Adrenal gland (tissue), 12 donors: Measurements from ENCODE around the gene ABI3BP. TPM values are rescaled to one million over a fixed set of nuclear protein-coding genes. Genes with fewer than 3 reads are reported as not detected.

ENCODE experiments used
- DNase-seq, 7 donors: peaks; one replicate each; pipeline ENCODE4 v3.0.0-alpha.2; 2019 to 2020
- H3K27ac ChIP-seq, 5 donors: fragments of 200-600 bp; sonication (generic) in 4 of 5; 1 replicate in 3 of 5; 2 replicates in 2 of 5; pipeline versions ENCODE4 v1.5.1 to v1.8.0; 2016 to 2020; ENCODE audit warnings: mild to moderate bottlenecking in 1 of 5
- H3K27me3 ChIP-seq: fragments of 200-600 bp; 2 replicates; pipeline ENCODE4 v1.8.0; 2021
- H3K36me3 ChIP-seq, 2 donors: fragments of 200-600 bp; replicated peaks in 1 of 2; 1 replicate in 1 of 2; 2 replicates in 1 of 2; pipeline versions ENCODE4 v1.5.1 to v1.8.0; 2018 to 2022
- H3K4me1 ChIP-seq, 2 donors: fragments of 200-600 bp; replicated peaks in 1 of 2; 1 replicate in 1 of 2; 2 replicates in 1 of 2; pipeline versions ENCODE4 v1.5.1 to v1.8.0; 2018 to 2021
- H3K4me3 ChIP-seq, 4 donors: fragments of 200-600 bp; sonication (generic) in 3 of 4; one replicate each; pipeline ENCODE4 v1.5.1; 2016 to 2018
- H3K9me3 ChIP-seq, 3 donors: fragments of 200-600 bp; sonication (generic) in 1 of 3; replicated peaks in 1 of 3; 1 replicate in 2 of 3; 2 replicates in 1 of 3; pipeline versions ENCODE4 v1.5.1 to v1.8.0; 2016 to 2021
- CTCF ChIP-seq, 6 experiments: fragments of 450-650 bp in 4 of 6; fragments of 200-600 bp in 2 of 6; sonication (generic) in 1 of 6; IDR thresholded peaks; 1 replicate in 5 of 6; 2 replicates in 1 of 6; pipeline versions ENCODE4 v1.5.1 to v1.8.0; 2016 to 2021; ENCODE audit warnings: antibody characterized with exemption in 6 of 6, mild to moderate bottlenecking in 2 of 6, moderate library complexity in 1 of 6
- POLR2A ChIP-seq, 2 donors: fragments of 450-650 bp; IDR thresholded peaks; one replicate each; pipeline ENCODE4 v1.6.1; 2017; ENCODE audit warnings: antibody characterized with exemption in 2 of 2, mild to moderate bottlenecking in 2 of 2, moderate library complexity in 1 of 2
- WGBS, 4 donors: extraction: QIAGEN DNeasy Blood & Tissue Kit in 2 of 4; methylation state at CpG; one replicate each; pipeline versions ENCODE4 v1.1.5 to v1.1.7; 2013 to 2017; 5-methylcytosine and 5-hydroxymethylcytosine counted together
- intact Hi-C, 2 donors: fragments of 100-400 bp; cut with DNase I; formaldehyde crosslinking; loops; one replicate each; pipeline versions ENCODE4 v1.14.1 to v1.15.0; 2022 to 2023
- polyA plus RNA-seq, 3 donors: library from polyadenylated mRNA; stranded (reverse); fragments of 200-250 nt in 2 of 3; fragments of 350-450 nt in 1 of 3; fragmentation: Illumina TruSeq in 1 of 3; extraction: RNeasy Lipid Tissue Mini Kit (QIAGEN cat#74804) in 1 of 3; gene quantifications; one replicate each; pipeline ENCODE4 v1.2.3, GENCODE V29; 2013 to 2014
- total RNA-seq, 9 donors: library from RNA; depleted of rRNA in 4 of 9; stranded (reverse); fragments of >200 nt in 4 of 9; fragments of 120-200 nt in 1 of 9; fragmentation: NEBNext Ultra II Directional in 1 of 9; extraction: Animal tissue kit (Norgen Biotek cat#: 25700) in 1 of 9; gene quantifications; one replicate each; pipeline versions ENCODE4 v1.1.0 to v1.2.4, GENCODE V29; 2013 to 2023
- donor health status: healthy with polysubstance abuse.
- donor health status: Bipolar disorder and iron deficiency.
- donor health status: DM: yes; HTN: yes; CAD: no.
- donor health status: DM: no; HTN: no; CAD: no.
- donor health status: DM: no; HTN: no; CAD: no.
- donor health status: DM: yes; HTN: yes; CAD: no.

The ABI3BP gene
- total and polyA plus RNA-seq, 12 donors = 3.4 to 50.3 (median 18.7) TPM

GRCh38 chr3:100850701-100851100 lies 142.5 kb downstream of the ABI3BP start:
- Histone ChIP-seq H3K4me3 (no peak overlapping the region), H3K27ac (no peak overlapping the region), H3K36me3 (no peaks in the 10 kb centered on the region), H3K9me3 (no peaks in the 10 kb centered on the region), H3K4me1 (no peaks in the 10 kb centered on the region), H3K27me3 (no peaks in the 10 kb centered on the region)
- TF ChIP-seq POLR2A (IDR thresholded peaks at IDR 0.05) (no peak), CTCF (IDR thresholded peaks at IDR 0.05) (no peak)
- DNase-seq = no peak
- intact Hi-C loops = no loop called here
- 67 to 79% (median 70%) methylated on average over 2 of the region's 2 CpGs for WGBS, 4 donors

GRCh38 chr3:100850156-100850555 lies 143.1 kb downstream of the ABI3BP start:
- Histone ChIP-seq H3K4me1 (no peaks in the 10 kb centered on the region), H3K9me3 (no peaks in the 10 kb centered on the region), H3K4me3 (no peak overlapping the region), H3K27ac (no peak overlapping the region), H3K27me3 (no peaks in the 10 kb centered on the region), H3K36me3 (no peaks in the 10 kb centered on the region)
- no peak for DNase-seq
- TF ChIP-seq CTCF (IDR thresholded peaks at IDR 0.05) (no peak), POLR2A (IDR thresholded peaks at IDR 0.05) (no peak)
- WGBS, 4 donors = 76 to 83% (median 78%) methylated on average over 3 of the region's 3 CpGs
- intact Hi-C loops = no loop called here

DNA sequence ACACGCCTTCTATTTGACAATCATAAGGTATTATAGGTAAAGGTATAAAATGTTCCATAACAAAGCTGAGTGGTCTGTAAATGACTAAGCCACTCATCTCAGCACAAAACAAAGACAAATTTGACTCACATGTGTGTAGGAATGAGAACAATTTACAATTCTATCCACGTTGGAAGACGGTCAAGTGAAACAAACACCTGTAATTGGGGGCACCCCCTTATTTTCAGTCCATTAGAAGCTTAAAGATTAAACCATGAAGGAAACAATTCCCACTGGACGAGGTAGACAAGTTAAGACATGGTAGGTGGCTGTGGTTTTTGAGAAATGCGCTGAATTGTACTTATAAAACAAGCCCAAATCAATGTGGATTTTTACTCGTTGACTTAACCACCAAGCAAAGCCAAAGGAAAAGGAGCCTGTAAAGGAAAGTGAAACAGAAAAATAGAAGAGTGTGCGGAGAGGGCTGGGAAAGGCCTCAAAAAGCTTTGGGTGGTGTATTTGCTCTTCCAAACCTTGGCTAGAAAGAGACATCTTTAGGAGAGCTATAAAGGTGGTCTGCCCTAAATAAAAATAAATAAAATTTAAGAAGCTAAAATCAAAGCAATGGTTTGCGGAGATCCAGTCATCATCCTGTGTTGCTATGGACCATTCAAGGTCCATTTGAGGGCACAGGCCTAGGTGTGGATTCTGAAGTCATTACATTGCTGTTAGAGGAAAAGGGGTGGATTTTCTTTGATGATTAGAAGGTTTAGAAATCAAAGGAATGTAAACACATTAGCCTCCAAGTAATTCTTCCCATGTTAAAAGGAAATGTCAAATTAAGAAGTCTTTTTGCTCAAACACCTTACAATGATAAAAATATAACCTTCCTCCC lies 148.9 kb downstream of the ABI3BP start:
- H3K27ac ChIP-seq = no peak overlapping the region

DNA sequence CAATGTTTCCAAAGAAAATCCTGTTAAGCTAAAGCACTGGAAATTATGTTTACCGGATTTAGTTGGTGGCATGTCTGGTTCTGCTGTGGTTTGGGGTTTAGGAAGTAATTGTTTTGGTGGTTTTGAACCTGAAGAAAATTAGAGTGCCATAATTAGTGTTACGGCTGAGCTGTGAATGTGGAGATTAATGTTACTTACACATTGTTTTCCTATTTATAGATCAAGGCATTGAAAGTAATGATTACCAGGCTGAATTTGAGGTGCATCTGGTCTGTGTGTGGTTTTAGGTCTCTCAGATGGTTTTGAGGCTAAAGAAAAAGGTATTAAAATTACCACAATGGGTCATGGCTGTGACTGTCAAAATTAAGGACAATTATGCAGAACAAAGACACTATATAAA lies 155.1 kb downstream of the ABI3BP start:
- intact Hi-C loops = no loop called here
- Histone ChIP-seq H3K4me1 (no peaks in the 10 kb centered on the region), H3K27me3 (no peaks in the 10 kb centered on the region), H3K36me3 (no peaks in the 10 kb centered on the region), H3K27ac (no peak overlapping the region), H3K9me3 (peaks cover 0 to 5% (median 0%) of the 10 kb centered on the region in 3 donors), H3K4me3 (no peak overlapping the region)
- 69 to 77% (median 72%) methylated on average over 2 of the region's 2 CpGs for WGBS, 4 donors
- TF ChIP-seq CTCF (IDR thresholded peaks at IDR 0.05) (no peak), POLR2A (IDR thresholded peaks at IDR 0.05) (no peak)
- no peak for DNase-seq

More for the DNA sequence above, 148.9 kb downstream of the ABI3BP start:
- DNase-seq = no peak
- WGBS, 4 donors = 76 to 82% (median 78%) methylated on average over 8 of the region's 8 CpGs
- Histone ChIP-seq H3K36me3 (no peaks in the 10 kb centered on the region), H3K4me3 (no peak overlapping the region), H3K27me3 (no peaks in the 10 kb centered on the region), H3K4me1 (no peaks in the 10 kb centered on the region), H3K9me3 (peaks cover 0 to 5% (median 0%) of the 10 kb centered on the region in 3 donors)
- intact Hi-C loops = no loop called here
- TF ChIP-seq CTCF (IDR thresholded peaks at IDR 0.05) (no peak), POLR2A (IDR thresholded peaks at IDR 0.05) (no peak)
